ENCODE measurements around the gene PPM1E. TPM values are rescaled to one million over a fixed set of nuclear protein-coding genes. Genes with fewer than 3 reads are reported as not detected.

Gene PPM1E
- total RNA-seq, 2 experiments from 2014 or later = not detected

DNA sequence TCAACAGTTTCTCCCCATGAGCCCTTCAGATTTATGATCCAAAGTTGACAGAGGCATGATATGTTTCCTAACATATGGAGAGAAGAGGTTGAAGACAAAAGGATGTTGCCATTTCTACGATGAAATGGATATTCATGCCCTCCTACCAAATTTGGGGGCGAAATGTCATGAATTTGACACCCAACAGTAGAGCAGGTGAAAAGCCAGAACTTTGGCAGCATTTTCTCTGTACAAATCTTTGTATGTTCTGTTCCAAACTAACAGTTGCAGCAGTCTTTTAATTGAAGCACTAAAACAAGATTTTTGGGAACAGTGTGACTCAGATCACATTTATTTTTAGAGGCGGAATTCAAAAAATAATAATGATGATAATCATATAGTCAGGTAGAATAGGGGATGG, 220.9 kb downstream of the PPM1E start:
- Mint-ChIP-seq H3K27ac (no peak overlapping the region), H3K4me1 (ENCODE audit: low read depth) (no peaks in the 10 kb centered on the region), H3K4me3 (no peak overlapping the region), H3K36me3 (ENCODE audit: low read depth) (no peaks in the 10 kb centered on the region), H3K27me3 (no peaks in the 10 kb centered on the region), H3K9me3 (no peaks in the 10 kb centered on the region)
- Histone ChIP-seq H3K4me1 (ENCODE audit: insufficient read depth, low read length) (no peaks in the 10 kb centered on the region), H3K4me3 (ENCODE audit: low read length) (no peak overlapping the region), H3K9me3 (ENCODE audit: control insufficient read depth in 1 of 2, insufficient read depth in 1 of 2, low read length in 2 of 2) (no peaks in the 10 kb centered on the region), H3K27me3 (ENCODE audit: control insufficient read depth in 1 of 2, insufficient read depth in 2 of 2, low read length in 2 of 2) (no peaks in the 10 kb centered on the region), H3K36me3 (ENCODE audit: insufficient read depth, low read length) (no peaks in the 10 kb centered on the region), H3K27ac (ENCODE audit: low read depth in 1 of 2, low read length in 2 of 2) (no peak overlapping the region)
- ChIA-PET CTCF (no interaction called here), POLR2A (no interaction called here)
- ATAC-seq (ENCODE audit: poor library complexity) (no peak), DNase-seq (no peak)
- intact Hi-C loops (cut with DNase I, micrococcal nuclease) = no loop called here
- TF ChIP-seq, protein P1, sequence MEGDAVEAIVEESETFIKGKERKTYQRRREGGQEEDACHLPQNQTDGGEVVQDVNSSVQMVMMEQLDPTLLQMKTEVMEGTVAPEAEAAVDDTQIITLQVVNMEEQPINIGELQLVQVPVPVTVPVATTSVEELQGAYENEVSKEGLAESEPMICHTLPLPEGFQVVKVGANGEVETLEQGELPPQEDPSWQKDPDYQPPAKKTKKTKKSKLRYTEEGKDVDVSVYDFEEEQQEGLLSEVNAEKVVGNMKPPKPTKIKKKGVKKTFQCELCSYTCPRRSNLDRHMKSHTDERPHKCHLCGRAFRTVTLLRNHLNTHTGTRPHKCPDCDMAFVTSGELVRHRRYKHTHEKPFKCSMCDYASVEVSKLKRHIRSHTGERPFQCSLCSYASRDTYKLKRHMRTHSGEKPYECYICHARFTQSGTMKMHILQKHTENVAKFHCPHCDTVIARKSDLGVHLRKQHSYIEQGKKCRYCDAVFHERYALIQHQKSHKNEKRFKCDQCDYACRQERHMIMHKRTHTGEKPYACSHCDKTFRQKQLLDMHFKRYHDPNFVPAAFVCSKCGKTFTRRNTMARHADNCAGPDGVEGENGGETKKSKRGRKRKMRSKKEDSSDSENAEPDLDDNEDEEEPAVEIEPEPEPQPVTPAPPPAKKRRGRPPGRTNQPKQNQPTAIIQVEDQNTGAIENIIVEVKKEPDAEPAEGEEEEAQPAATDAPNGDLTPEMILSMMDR (IDR thresholded peaks at IDR 0.05) = no peak

DNA sequence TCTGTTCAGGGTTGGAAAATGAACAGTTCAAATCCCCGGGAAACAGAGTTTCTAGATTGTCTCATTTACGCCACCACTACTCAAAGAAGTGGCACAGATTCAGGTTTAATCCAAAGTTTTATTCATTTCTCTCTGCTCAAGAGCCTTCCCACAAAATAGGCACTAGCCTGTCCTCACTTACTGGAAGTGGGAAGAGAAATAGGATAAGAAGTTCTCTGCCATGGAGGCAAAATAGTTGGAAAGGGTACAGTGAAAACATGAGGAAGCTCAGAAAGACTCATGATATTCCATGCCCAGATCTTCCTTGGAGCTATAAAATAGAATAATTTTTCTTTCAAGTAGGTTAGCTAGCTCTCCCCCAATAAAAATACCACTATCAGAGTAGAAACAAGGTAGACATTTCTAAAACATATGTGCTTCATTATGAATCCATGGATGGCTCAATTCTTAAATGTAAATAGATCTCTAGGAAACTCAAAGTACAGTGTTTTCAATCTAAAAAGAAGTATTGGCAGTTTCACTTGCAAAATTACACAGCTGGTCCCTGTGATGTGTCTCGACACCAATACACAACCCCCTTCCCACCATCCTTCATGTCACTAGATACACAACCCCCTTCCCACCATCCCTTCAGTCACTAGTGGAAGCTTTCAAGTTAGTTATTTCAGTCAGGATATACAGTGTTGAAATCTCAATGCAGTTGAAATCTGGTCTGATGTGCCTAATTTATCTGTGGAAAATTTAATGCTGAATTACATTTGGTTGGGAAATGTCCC, 225.2 kb downstream of the PPM1E start:
- Histone ChIP-seq H3K4me1 (ENCODE audit: insufficient read depth, low read length) (no peaks in the 10 kb centered on the region), H3K27me3 (ENCODE audit: control insufficient read depth in 1 of 2, insufficient read depth in 2 of 2, low read length in 2 of 2) (no peaks in the 10 kb centered on the region), H3K36me3 (ENCODE audit: insufficient read depth, low read length) (no peaks in the 10 kb centered on the region), H3K9me3 (ENCODE audit: control insufficient read depth in 1 of 2, insufficient read depth in 1 of 2, low read length in 2 of 2) (no peaks in the 10 kb centered on the region), H3K27ac (ENCODE audit: low read depth in 1 of 2, low read length in 2 of 2) (no peak overlapping the region), H3K4me3 (ENCODE audit: low read length) (no peak overlapping the region)
- no peak for DNase-seq
- no peak for ATAC-seq (ENCODE audit: poor library complexity)
- Mint-ChIP-seq H3K36me3 (ENCODE audit: low read depth) (no peaks in the 10 kb centered on the region), H3K9me3 (no peaks in the 10 kb centered on the region), H3K27me3 (no peaks in the 10 kb centered on the region), H3K4me3 (no peak overlapping the region), H3K27ac (no peak overlapping the region), H3K4me1 (ENCODE audit: low read depth) (no peaks in the 10 kb centered on the region)
- POLR2A ChIA-PET = no interaction called here
- intact Hi-C loops (cut with DNase I, micrococcal nuclease) = no loop called here
- TF ChIP-seq, protein P1 (IDR thresholded peaks at IDR 0.05) = no peak
- CTCF ChIA-PET = no interaction called here

DNA sequence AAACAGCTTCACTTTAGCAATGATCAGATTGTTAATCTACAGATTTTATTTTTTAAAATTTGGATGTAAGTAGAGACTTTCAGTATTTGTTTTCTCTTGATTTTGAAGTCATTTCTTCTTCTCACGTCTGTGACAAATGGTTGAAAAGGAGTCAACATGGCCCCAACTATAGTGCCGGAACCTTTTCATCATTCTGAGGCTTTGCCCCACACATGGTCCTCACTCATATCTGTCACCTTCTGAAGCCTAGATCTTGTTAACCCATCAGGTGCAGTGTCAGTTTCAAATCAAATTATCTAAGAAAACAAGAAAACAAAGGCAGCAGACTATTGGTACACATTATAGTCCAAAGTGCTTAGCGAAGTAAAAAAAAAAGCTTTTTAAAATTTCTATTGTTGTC, 227.0 kb downstream of the PPM1E start:
- H3K4me3 Mint-ChIP-seq = no peak overlapping the region
- TF ChIP-seq, protein P1 (IDR thresholded peaks at IDR 0.05) = no peak
- no peaks in the 10 kb centered on the region for H3K36me3 ChIP-seq (ENCODE audit: insufficient read depth, low read length)
- H3K9me3 Mint-ChIP-seq = no peaks in the 10 kb centered on the region
- H3K4me3 ChIP-seq (ENCODE audit: low read length) = no peak overlapping the region
- no peak for ATAC-seq (ENCODE audit: poor library complexity)
- H3K27me3 ChIP-seq (ENCODE audit: control insufficient read depth in 1 of 2, insufficient read depth in 2 of 2, low read length in 2 of 2) = no peaks in the 10 kb centered on the region
- POLR2A ChIA-PET = no interaction called here
- H3K36me3 Mint-ChIP-seq (ENCODE audit: low read depth) = no peaks in the 10 kb centered on the region
- intact Hi-C loops (cut with DNase I, micrococcal nuclease) = no loop called here
- no peaks in the 10 kb centered on the region for H3K4me1 ChIP-seq (ENCODE audit: insufficient read depth, low read length)
- CTCF ChIA-PET = no interaction called here
- H3K9me3 ChIP-seq (ENCODE audit: control insufficient read depth in 1 of 2, insufficient read depth in 1 of 2, low read length in 2 of 2) = no peaks in the 10 kb centered on the region
- H3K4me1 Mint-ChIP-seq (ENCODE audit: low read depth) = no peaks in the 10 kb centered on the region
- no peak for DNase-seq
- no peak overlapping the region for H3K27ac ChIP-seq (ENCODE audit: low read depth in 1 of 2, low read length in 2 of 2)
- no peaks in the 10 kb centered on the region for H3K27me3 Mint-ChIP-seq
- H3K27ac Mint-ChIP-seq = no peak overlapping the region

Data from CD4-positive, alpha-beta T cell (primary cell).